ENCODE measurements around the gene FAM177B.

DNA sequence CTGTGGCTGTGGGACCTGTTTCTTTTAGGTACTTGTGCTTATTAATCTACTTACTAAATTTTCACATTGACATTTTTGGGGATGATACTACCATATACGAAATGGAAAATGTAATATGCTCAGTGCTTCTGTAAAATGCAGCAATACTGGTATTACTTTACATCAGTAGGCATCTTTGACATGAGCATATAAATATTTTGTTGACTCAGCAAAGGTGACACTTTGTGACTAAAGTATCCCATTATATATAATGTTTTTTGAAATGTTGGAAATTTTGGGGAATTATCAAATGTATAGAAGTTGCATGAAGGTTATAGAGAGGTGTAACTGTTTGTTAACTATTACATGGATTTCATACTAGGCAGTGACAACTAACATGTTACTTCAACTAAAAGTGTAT is 2.3 kb upstream of the FAM177B start:
- TF ChIP-seq, protein P1, sequence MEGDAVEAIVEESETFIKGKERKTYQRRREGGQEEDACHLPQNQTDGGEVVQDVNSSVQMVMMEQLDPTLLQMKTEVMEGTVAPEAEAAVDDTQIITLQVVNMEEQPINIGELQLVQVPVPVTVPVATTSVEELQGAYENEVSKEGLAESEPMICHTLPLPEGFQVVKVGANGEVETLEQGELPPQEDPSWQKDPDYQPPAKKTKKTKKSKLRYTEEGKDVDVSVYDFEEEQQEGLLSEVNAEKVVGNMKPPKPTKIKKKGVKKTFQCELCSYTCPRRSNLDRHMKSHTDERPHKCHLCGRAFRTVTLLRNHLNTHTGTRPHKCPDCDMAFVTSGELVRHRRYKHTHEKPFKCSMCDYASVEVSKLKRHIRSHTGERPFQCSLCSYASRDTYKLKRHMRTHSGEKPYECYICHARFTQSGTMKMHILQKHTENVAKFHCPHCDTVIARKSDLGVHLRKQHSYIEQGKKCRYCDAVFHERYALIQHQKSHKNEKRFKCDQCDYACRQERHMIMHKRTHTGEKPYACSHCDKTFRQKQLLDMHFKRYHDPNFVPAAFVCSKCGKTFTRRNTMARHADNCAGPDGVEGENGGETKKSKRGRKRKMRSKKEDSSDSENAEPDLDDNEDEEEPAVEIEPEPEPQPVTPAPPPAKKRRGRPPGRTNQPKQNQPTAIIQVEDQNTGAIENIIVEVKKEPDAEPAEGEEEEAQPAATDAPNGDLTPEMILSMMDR (conservative IDR thresholded peaks at IDR 0.05; ENCODE audit: low read depth, low read length): no peak
- no peak for TF ChIP-seq EZH2 (IDR thresholded peaks at IDR 0.05; ENCODE audit: low read length, unreplicated experiment)

Measured in PC-3 (cell line).